K562 (cell line): Measurements from ENCODE around the gene ETFBKMT. TPM values are rescaled to one million over a fixed set of nuclear protein-coding genes. Genes with fewer than 3 reads are reported as not detected.
A peak's percentile ranks its signal among the peaks of the same experiment; 100 is the strongest.

Source experiments
- ATAC-seq: fragments of 200-7000 bp; cut with Tn5 transposase; 3 replicates; pipeline ENCODE4 v1.9.1; 2020; ENCODE audit warnings: moderate library complexity
- BruUV-seq: library from RNA; stranded (reverse); fragments of 400-500 nt; replicated peaks from 2 replicates; lab custom pipeline; 2021; lab: Mats Ljungman, UMichigan
- CTCF ChIA-PET: fragments of 300-600 bp; formaldehyde crosslinking; extraction: SDS; loops from one replicate; lab custom pipeline; 2021; ENCODE audit warnings: low intra/inter-chr PET ratio; lab: Yijun Ruan, JAX
- POLR2A ChIA-PET: fragments of 300-600, 350-650 bp; sonication (Branson Sonifier 250); formaldehyde crosslinking; extraction: SDS; loops from one replicate; lab custom pipeline; 2021; ENCODE audit warnings: antibody characterized with exemption, inconsistent platforms; lab: Yijun Ruan, JAX
- DNase-seq, 4 experiments: peaks; one replicate each; pipeline versions ENCODE4 v3.0.0 to v3.0.0-alpha.2; 2011 to 2018; ENCODE audit warnings: low spot score in 3 of 4, mixed read lengths in 3 of 4; ENCODE audit errors: extremely low read depth in 1 of 4
- FAIRE-seq: peaks from 2 replicates; lab custom pipeline; 2011; peaks lifted over from hg19 to GRCh38; lab: Jason Lieb, UNC
- H2AFZ ChIP-seq: 2 replicates; pipeline ENCODE4 v1.6.0; 2011; ENCODE audit warnings: low read depth, low read length, control low read depth, inconsistent platforms
- H3K27ac ChIP-seq: fragments of 200-600 bp; 3 replicates; pipeline ENCODE4 v1.8.0; 2011; ENCODE audit warnings: low read depth, mild to moderate bottlenecking, control low read depth, inconsistent platforms, low read length, moderate library complexity, mixed read lengths; ENCODE audit errors: extremely low read depth
- H3K27me3 ChIP-seq, 2 experiments: fragments of 300-600 bp in 1 of 2; 2 replicates in 1 of 2; 3 replicates in 1 of 2; pipeline versions ENCODE4 v1.6.0 to v1.8.0; 2011; ENCODE audit warnings: inconsistent platforms in 2 of 2, low read length in 2 of 2, mild to moderate bottlenecking in 1 of 2, mixed read lengths in 1 of 2, moderate library complexity in 1 of 2; ENCODE audit not compliant: control insufficient read depth in 2 of 2, insufficient read depth in 2 of 2
- H3K36me3 ChIP-seq: fragments of 300-600 bp; 3 replicates; pipeline ENCODE4 v1.8.0; 2011; ENCODE audit warnings: mild to moderate bottlenecking, low read length, inconsistent platforms; ENCODE audit not compliant: control insufficient read depth, insufficient read depth
- H3K4me1 ChIP-seq, 2 experiments: fragments of 200-600 bp in 1 of 2; replicated peaks in 1 of 2; 2 replicates in 1 of 2; 3 replicates in 1 of 2; pipeline versions ENCODE4 v1.5.1 to v1.8.0; 2011; ENCODE audit warnings: inconsistent platforms in 2 of 2, low read length in 2 of 2, mild to moderate bottlenecking in 1 of 2, mixed read lengths in 1 of 2, moderate library complexity in 1 of 2; ENCODE audit not compliant: control insufficient read depth in 2 of 2, insufficient read depth in 2 of 2
- H3K4me2 ChIP-seq: 2 replicates; pipeline ENCODE4 v1.6.1; 2011; ENCODE audit warnings: low read length, control low read depth, inconsistent platforms, mixed read lengths; ENCODE audit not compliant: insufficient read depth
- H3K4me3 ChIP-seq: fragments of 200-600 bp; sonication (generic), shearing (Covaris generic); 2 replicates; pipeline ENCODE4 v1.5.1; 2016; ENCODE audit warnings: control low read depth, inconsistent platforms
- H3K79me2 ChIP-seq: fragments of 200-600 bp; 3 replicates; pipeline ENCODE4 v1.8.0; 2011; ENCODE audit warnings: low read length, inconsistent platforms; ENCODE audit not compliant: control insufficient read depth, insufficient read depth
- H3K9ac ChIP-seq, 2 experiments: 2 replicates each; pipeline versions ENCODE4 v1.6.0 to v1.6.1; 2011; ENCODE audit warnings: low read depth in 2 of 2, low read length in 2 of 2, control low read depth in 1 of 2, inconsistent platforms in 1 of 2, mild to moderate bottlenecking in 1 of 2, mixed read lengths in 1 of 2; ENCODE audit not compliant: insufficient read depth in 1 of 2
- H3K9me1 ChIP-seq: one replicate; pipeline ENCODE4 v1.6.0; 2011; ENCODE audit warnings: inconsistent platforms, mild to moderate bottlenecking, low read length, moderate library complexity; ENCODE audit not compliant: control insufficient read depth, insufficient read depth
- H3K9me3 ChIP-seq: replicated peaks from 2 replicates; pipeline ENCODE4 v1.5.1; 2011; ENCODE audit warnings: low read depth, low read length, inconsistent platforms; ENCODE audit not compliant: control insufficient read depth, insufficient read depth
- H4K20me1 ChIP-seq: replicated peaks from 2 replicates; pipeline ENCODE4 v1.6.1; 2011; ENCODE audit warnings: low read length, inconsistent platforms, mixed read lengths; ENCODE audit not compliant: control insufficient read depth, insufficient read depth
- WHSC1 ChIP-seq: IDR thresholded peaks from one replicate; pipeline ENCODE4 v1.6.1; 2012; ENCODE audit warnings: low read length, control low read depth, inconsistent platforms
- WGBS: fragments of 100-300 bp; shearing (Covaris generic); methylation state at CpG from one replicate; pipeline ENCODE4 v1.1.6; 2016; ENCODE audit warnings: low coverage, mixed read lengths; ENCODE audit not compliant: insufficient coverage; ENCODE audit errors: missing lambda C conversion rate; 5-methylcytosine and 5-hydroxymethylcytosine counted together
- in situ Hi-C: fragments of 300-500 bp; cut with MboI; formaldehyde crosslinking; loops from 4 replicates; pipeline ENCODE4 v1.15.0; 2018; ENCODE audit warnings: inconsistent platforms, mixed read lengths
- intact Hi-C: fragments of 100-400 bp; cut with micrococcal nuclease; formaldehyde crosslinking; loops from 2 replicates; pipeline ENCODE4 v1.14.2; 2022
- polyA plus RNA-seq, 8 experiments: library from polyadenylated mRNA; depleted of rRNA in 4 of 8; stranded (reverse) in 5 of 8; unstranded in 3 of 8; fragments of >200 nt; fragmentation: Nextera tagmentation in 2 of 8; fragmentation: Illumina TruSeq in 1 of 8; extraction: Ambion mirVana in 2 of 8; extraction: Trizol in 1 of 8; gene quantifications; 2 replicates each; pipeline versions ENCODE4 v1.2.1 to v1.2.3, GENCODE V29; 2011 to 2014; ENCODE audit warnings: inconsistent platforms in 1 of 8, missing spikeins in 1 of 8
- total RNA-seq, 7 experiments: library from RNA; depleted of rRNA in 6 of 7; stranded (reverse); fragments of >200 nt in 6 of 7; fragmentation: Illumina TruSeq in 2 of 7; extraction: Trizol in 2 of 7; gene quantifications; 2 replicates each; pipeline versions ENCODE4 v1.2.1 to v1.2.3, GENCODE V29; 2011 to 2021; ENCODE audit warnings: low replicate concordance in 1 of 7
- TF ChIP-seq, protein P1 (sequence below): IDR thresholded peaks from 2 replicates; pipeline ENCODE4 v1.6.1; 2016; ENCODE audit warnings: missing genetic modification characterization, missing compliant biosample characterization

Gene ETFBKMT
- total and polyA plus RNA-seq, 9 of the 15 experiments (the other 6 are each of a cell fraction or from before 2014, with no cell fraction given): 0.18 to 1.7 (median 0.96) TPM

DNA sequence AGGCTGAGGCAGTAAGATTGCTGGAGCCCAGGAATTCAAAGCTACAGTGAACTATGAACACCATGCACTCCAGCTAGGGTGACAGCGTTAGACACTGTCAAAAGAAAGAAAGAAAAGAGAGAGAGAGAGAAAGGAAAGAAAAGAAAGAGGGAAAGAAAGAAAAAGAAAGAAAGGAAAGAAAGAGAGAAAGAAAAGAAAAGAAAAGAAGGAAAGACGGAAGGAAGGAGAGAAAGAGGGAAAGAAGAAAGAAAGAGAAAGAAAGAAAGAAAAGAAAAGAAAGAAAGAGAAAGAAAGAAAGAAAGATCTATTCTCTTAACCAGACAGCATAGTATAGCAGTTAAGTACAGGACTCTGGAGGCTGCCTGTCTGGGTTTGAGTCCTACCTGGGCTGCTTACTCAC is 46.7 kb upstream of the ETFBKMT start:
- ATAC-seq: no peak
- no peak for TF ChIP-seq WHSC1
- TF ChIP-seq, protein P1, sequence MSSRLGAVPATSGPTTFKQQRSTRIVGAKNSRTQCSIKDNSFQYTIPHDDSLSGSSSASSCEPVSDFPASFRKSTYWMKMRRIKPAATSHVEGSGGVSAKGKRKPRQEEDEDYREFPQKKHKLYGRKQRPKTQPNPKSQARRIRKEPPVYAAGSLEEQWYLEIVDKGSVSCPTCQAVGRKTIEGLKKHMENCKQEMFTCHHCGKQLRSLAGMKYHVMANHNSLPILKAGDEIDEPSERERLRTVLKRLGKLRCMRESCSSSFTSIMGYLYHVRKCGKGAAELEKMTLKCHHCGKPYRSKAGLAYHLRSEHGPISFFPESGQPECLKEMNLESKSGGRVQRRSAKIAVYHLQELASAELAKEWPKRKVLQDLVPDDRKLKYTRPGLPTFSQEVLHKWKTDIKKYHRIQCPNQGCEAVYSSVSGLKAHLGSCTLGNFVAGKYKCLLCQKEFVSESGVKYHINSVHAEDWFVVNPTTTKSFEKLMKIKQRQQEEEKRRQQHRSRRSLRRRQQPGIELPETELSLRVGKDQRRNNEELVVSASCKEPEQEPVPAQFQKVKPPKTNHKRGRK (tag): peak; percentile 88
- TF ChIP-seq, all 486 proteins: peak for 1
- CTCF ChIA-PET: no interaction called here
- Histone ChIP-seq H3K9me1 (no peaks in the 10 kb centered on the region), H4K20me1 (no peaks in the 10 kb centered on the region), H3K9me3 (peaks cover 3% of the 10 kb centered on the region; the same call in 1 of the 2 replicates), H3K4me1 (no peaks in the 10 kb centered on the region), H3K27me3 (no peaks in the 10 kb centered on the region), H3K4me2 (no peak overlapping the region), H3K36me3 (no peaks in the 10 kb centered on the region), H3K9ac (no peak overlapping the region), H3K27ac (no peak overlapping the region), H3K79me2 (no peaks in the 10 kb centered on the region), H3K4me3 (no peak overlapping the region), H2AFZ (no peak overlapping the region)
- DNase-seq (no peak), FAIRE-seq (no peak)
- intact Hi-C loops (no loop called here), in situ Hi-C loops (no loop called here)
- 0% methylated on average over 2 of the region's 2 CpGs for WGBS
- POLR2A ChIA-PET: no interaction called here
- no TSS peak for BruUV-seq
